Measurements from ENCODE around the gene HDGFL1.

Gene HDGFL1

GRCh38 chr6:22590423-22590822 is 21.1 kb downstream of the HDGFL1 start:
- no peak for DNase-seq (ENCODE audit: low spot score)

GRCh38 chr6:22593895-22594294 is 24.5 kb downstream of the HDGFL1 start:
- DNase-seq (ENCODE audit: low spot score): no peak

- DNase-seq (ENCODE audit: low spot score): no peak
These were observed 26.6 kb downstream of the HDGFL1 start for GRCh38 chr6:22596011-22596410.

GRCh38 chr6:22598339-22598738 is 29.0 kb downstream of the HDGFL1 start:
- DNase-seq (ENCODE audit: low spot score): no peak

GRCh38 chr6:22600059-22600458 is 30.7 kb downstream of the HDGFL1 start:
- DNase-seq (ENCODE audit: low spot score): no peak

GRCh38 chr6:22601984-22602383 is 32.6 kb downstream of the HDGFL1 start:
- DNase-seq (ENCODE audit: low spot score): no peak

GRCh38 chr6:22605736-22606135 is 36.4 kb downstream of the HDGFL1 start:
- DNase-seq (ENCODE audit: low spot score): no peak

- DNase-seq (ENCODE audit: low spot score): no peak
These were observed 40.8 kb downstream of the HDGFL1 start for GRCh38 chr6:22610127-22610526.

GRCh38 chr6:22612236-22612635 is 42.9 kb downstream of the HDGFL1 start:
- no peak for DNase-seq (ENCODE audit: low spot score)

- no peak for DNase-seq (ENCODE audit: low spot score)
These were observed 43.7 kb downstream of the HDGFL1 start for GRCh38 chr6:22613051-22613450.

GRCh38 chr6:22613695-22614094 is 44.3 kb downstream of the HDGFL1 start:
- DNase-seq (ENCODE audit: low spot score): no peak

- no peak for DNase-seq (ENCODE audit: low spot score)
These were observed 45.2 kb downstream of the HDGFL1 start for GRCh38 chr6:22614547-22614946.

GRCh38 chr6:22621028-22621427 is 51.7 kb downstream of the HDGFL1 start:
- no peak for DNase-seq (ENCODE audit: low spot score)

Measured in Ammon's horn (tissue), 1 donor.